K562 (cell line): Measurements from ENCODE around the gene FARSA. TPM values are rescaled to one million over a fixed set of nuclear protein-coding genes. Genes with fewer than 3 reads are reported as not detected.

ENCODE experiments used
- ATAC-seq: fragments of 200-7000 bp; cut with Tn5 transposase; 3 replicates; pipeline ENCODE4 v1.9.1; 2020; ENCODE audit warnings: moderate library complexity
- BruUV-seq: library from RNA; stranded (reverse); fragments of 400-500 nt; replicated peaks from 2 replicates; lab custom pipeline; 2021; lab: Mats Ljungman, UMichigan
- CTCF ChIA-PET: fragments of 300-600 bp; formaldehyde crosslinking; extraction: SDS; loops from one replicate; lab custom pipeline; 2021; ENCODE audit warnings: low intra/inter-chr PET ratio; lab: Yijun Ruan, JAX
- POLR2A ChIA-PET: fragments of 300-600, 350-650 bp; sonication (Branson Sonifier 250); formaldehyde crosslinking; extraction: SDS; loops from one replicate; lab custom pipeline; 2021; ENCODE audit warnings: antibody characterized with exemption, inconsistent platforms; lab: Yijun Ruan, JAX
- DNase-seq, 4 experiments: peaks; one replicate each; pipeline versions ENCODE4 v3.0.0 to v3.0.0-alpha.2; 2011 to 2018; ENCODE audit warnings: low spot score in 3 of 4, mixed read lengths in 3 of 4; ENCODE audit errors: extremely low read depth in 1 of 4
- FAIRE-seq: peaks from 2 replicates; lab custom pipeline; 2011; peaks lifted over from hg19 to GRCh38; lab: Jason Lieb, UNC
- H2AFZ ChIP-seq: 2 replicates; pipeline ENCODE4 v1.6.0; 2011; ENCODE audit warnings: low read depth, low read length, control low read depth, inconsistent platforms
- H3K27ac ChIP-seq: fragments of 200-600 bp; 3 replicates; pipeline ENCODE4 v1.8.0; 2011; ENCODE audit warnings: low read depth, mild to moderate bottlenecking, control low read depth, inconsistent platforms, low read length, moderate library complexity, mixed read lengths; ENCODE audit errors: extremely low read depth
- H3K27me3 ChIP-seq, 2 experiments: fragments of 300-600 bp in 1 of 2; 2 replicates in 1 of 2; 3 replicates in 1 of 2; pipeline versions ENCODE4 v1.6.0 to v1.8.0; 2011; ENCODE audit warnings: inconsistent platforms in 2 of 2, low read length in 2 of 2, mild to moderate bottlenecking in 1 of 2, mixed read lengths in 1 of 2, moderate library complexity in 1 of 2; ENCODE audit not compliant: control insufficient read depth in 2 of 2, insufficient read depth in 2 of 2
- H3K36me3 ChIP-seq: fragments of 300-600 bp; 3 replicates; pipeline ENCODE4 v1.8.0; 2011; ENCODE audit warnings: mild to moderate bottlenecking, low read length, inconsistent platforms; ENCODE audit not compliant: control insufficient read depth, insufficient read depth
- H3K4me1 ChIP-seq, 2 experiments: fragments of 200-600 bp in 1 of 2; replicated peaks in 1 of 2; 2 replicates in 1 of 2; 3 replicates in 1 of 2; pipeline versions ENCODE4 v1.5.1 to v1.8.0; 2011; ENCODE audit warnings: inconsistent platforms in 2 of 2, low read length in 2 of 2, mild to moderate bottlenecking in 1 of 2, mixed read lengths in 1 of 2, moderate library complexity in 1 of 2; ENCODE audit not compliant: control insufficient read depth in 2 of 2, insufficient read depth in 2 of 2
- H3K4me2 ChIP-seq: 2 replicates; pipeline ENCODE4 v1.6.1; 2011; ENCODE audit warnings: low read length, control low read depth, inconsistent platforms, mixed read lengths; ENCODE audit not compliant: insufficient read depth
- H3K4me3 ChIP-seq: fragments of 200-600 bp; sonication (generic), shearing (Covaris generic); 2 replicates; pipeline ENCODE4 v1.5.1; 2016; ENCODE audit warnings: control low read depth, inconsistent platforms
- H3K79me2 ChIP-seq: fragments of 200-600 bp; 3 replicates; pipeline ENCODE4 v1.8.0; 2011; ENCODE audit warnings: low read length, inconsistent platforms; ENCODE audit not compliant: control insufficient read depth, insufficient read depth
- H3K9ac ChIP-seq, 2 experiments: 2 replicates each; pipeline versions ENCODE4 v1.6.0 to v1.6.1; 2011; ENCODE audit warnings: low read depth in 2 of 2, low read length in 2 of 2, control low read depth in 1 of 2, inconsistent platforms in 1 of 2, mild to moderate bottlenecking in 1 of 2, mixed read lengths in 1 of 2; ENCODE audit not compliant: insufficient read depth in 1 of 2
- H3K9me1 ChIP-seq: one replicate; pipeline ENCODE4 v1.6.0; 2011; ENCODE audit warnings: inconsistent platforms, mild to moderate bottlenecking, low read length, moderate library complexity; ENCODE audit not compliant: control insufficient read depth, insufficient read depth
- H3K9me3 ChIP-seq: replicated peaks from 2 replicates; pipeline ENCODE4 v1.5.1; 2011; ENCODE audit warnings: low read depth, low read length, inconsistent platforms; ENCODE audit not compliant: control insufficient read depth, insufficient read depth
- H4K20me1 ChIP-seq: replicated peaks from 2 replicates; pipeline ENCODE4 v1.6.1; 2011; ENCODE audit warnings: low read length, inconsistent platforms, mixed read lengths; ENCODE audit not compliant: control insufficient read depth, insufficient read depth
- ADNP ChIP-seq: fragments of 200-800 bp; sonication (Bioruptor generic); IDR thresholded peaks from 2 replicates; pipeline ENCODE4 v1.6.1; 2016; ENCODE audit warnings: missing genetic modification characterization, missing compliant biosample characterization
- BCOR ChIP-seq: fragments of 450-650 bp; IDR thresholded peaks from 2 replicates; pipeline ENCODE4 v1.6.1; 2016
- BDP1 ChIP-seq: IDR thresholded peaks from 3 replicates; pipeline ENCODE4 v1.6.1; 2011; ENCODE audit not compliant: insufficient read length, insufficient read depth
- CCNT2 ChIP-seq: IDR thresholded peaks from 2 replicates; pipeline ENCODE4 v1.6.1; 2011; ENCODE audit warnings: borderline replicate concordance, low read depth, mild to moderate bottlenecking, moderate library complexity, mixed read lengths, low read length; ENCODE audit not compliant: insufficient read length; ENCODE audit errors: extremely low read depth
- ELK1 ChIP-seq: sonication (generic); formaldehyde crosslinking; IDR thresholded peaks from 2 replicates; pipeline ENCODE4 v1.8.1; 2022; ENCODE audit warnings: missing genetic modification reagents
- ESRRA ChIP-seq: fragments of 450-650 bp; IDR thresholded peaks from 2 replicates; pipeline ENCODE4 v1.6.1; 2014; ENCODE audit warnings: low read depth, mild to moderate bottlenecking, moderate library complexity, borderline replicate concordance
- HNRNPH1 ChIP-seq: fragments of 200-400 bp; formaldehyde crosslinking; optimal IDR thresholded peaks from 2 replicates; pipeline ENCODE3; 2017; ENCODE audit warnings: low read depth, mild to moderate bottlenecking, low read length, moderate library complexity
- KDM5B ChIP-seq: fragments of 200-600 bp; sonication (generic); IDR thresholded peaks from 2 replicates; pipeline ENCODE4 v1.6.1; 2012; ENCODE audit warnings: low read depth, mild to moderate bottlenecking, moderate library complexity, low read length, control low read depth, inconsistent platforms; ENCODE audit not compliant: insufficient replicate concordance
- MEF2A ChIP-seq: IDR thresholded peaks from 2 replicates; pipeline ENCODE4 v1.6.1; 2011; ENCODE audit warnings: low read depth, mild to moderate bottlenecking, low read length, moderate library complexity; ENCODE audit not compliant: control insufficient read depth
- NUFIP1 ChIP-seq: fragments of 450-650 bp; IDR thresholded peaks from 2 replicates; pipeline ENCODE4 v1.6.1; 2018; ENCODE audit not compliant: partially characterized antibody
- PHTF2 ChIP-seq: fragments of 250-450 bp; sonication (Bioruptor Pico); IDR thresholded peaks from 2 replicates; pipeline ENCODE4 v1.5.0; 2021; ENCODE audit warnings: mild to moderate bottlenecking
- PTRF ChIP-seq: fragments of 450-650 bp; IDR thresholded peaks from 2 replicates; pipeline ENCODE4 v1.6.1; 2016; ENCODE audit warnings: mild to moderate bottlenecking, missing genetic modification characterization, missing compliant biosample characterization
- RBM25 ChIP-seq: fragments of 200-400 bp; formaldehyde crosslinking; IDR thresholded peaks from 2 replicates; pipeline ENCODE4 v1.6.1; 2018; ENCODE audit warnings: low read length, low read depth, moderate library complexity; ENCODE audit not compliant: severe bottlenecking
- SMAD3 ChIP-seq: fragments of 450-650 bp; formaldehyde crosslinking; conservative IDR thresholded peaks from 2 replicates; pipeline ENCODE4 v1.4.0; 2020; ENCODE audit warnings: mild to moderate bottlenecking
- SNAPC5 ChIP-seq: fragments of 250-450 bp; sonication (Bioruptor Pico); IDR thresholded peaks from 2 replicates; pipeline ENCODE4 v1.8.0; 2021; ENCODE audit warnings: moderate library complexity, mild to moderate bottlenecking, inconsistent platforms
- SOX6 ChIP-seq: fragments of 450-650 bp; IDR thresholded peaks from 2 replicates; pipeline ENCODE4 v1.6.1; 2014; ENCODE audit warnings: mild to moderate bottlenecking
- TARDBP ChIP-seq: fragments of 450-650 bp; IDR thresholded peaks from 2 replicates; pipeline ENCODE4 v1.6.1; 2016
- TEAD1 ChIP-seq, 2 experiments: fragments of 450-650 bp in 1 of 2; sonication (generic) in 1 of 2; formaldehyde crosslinking; IDR thresholded peaks; 2 replicates each; pipeline versions ENCODE4 v1.4.0 to v1.8.0; 2020 to 2022; ENCODE audit warnings: mild to moderate bottlenecking in 2 of 2, missing genetic modification reagents in 1 of 2
- ZNF311 ChIP-seq: fragments of 250-450 bp; sonication (Bioruptor Pico); IDR thresholded peaks from 2 replicates; pipeline ENCODE4 v1.4.0; 2020; ENCODE audit warnings: mild to moderate bottlenecking, moderate library complexity
- WGBS: fragments of 100-300 bp; shearing (Covaris generic); methylation state at CpG from one replicate; pipeline ENCODE4 v1.1.6; 2016; ENCODE audit warnings: low coverage, mixed read lengths; ENCODE audit not compliant: insufficient coverage; ENCODE audit errors: missing lambda C conversion rate; 5-methylcytosine and 5-hydroxymethylcytosine counted together
- in situ Hi-C: fragments of 300-500 bp; cut with MboI; formaldehyde crosslinking; loops from 4 replicates; pipeline ENCODE4 v1.15.0; 2018; ENCODE audit warnings: inconsistent platforms, mixed read lengths
- intact Hi-C: fragments of 100-400 bp; cut with micrococcal nuclease; formaldehyde crosslinking; loops from 2 replicates; pipeline ENCODE4 v1.14.2; 2022
- polyA plus RNA-seq, 8 experiments: library from polyadenylated mRNA; depleted of rRNA in 4 of 8; stranded (reverse) in 5 of 8; unstranded in 3 of 8; fragments of >200 nt; fragmentation: Nextera tagmentation in 2 of 8; fragmentation: Illumina TruSeq in 1 of 8; extraction: Ambion mirVana in 2 of 8; extraction: Trizol in 1 of 8; gene quantifications; 2 replicates each; pipeline versions ENCODE4 v1.2.1 to v1.2.3, GENCODE V29; 2011 to 2014; ENCODE audit warnings: inconsistent platforms in 1 of 8, missing spikeins in 1 of 8
- total RNA-seq, 7 experiments: library from RNA; depleted of rRNA in 6 of 7; stranded (reverse); fragments of >200 nt in 6 of 7; fragmentation: Illumina TruSeq in 2 of 7; extraction: Trizol in 2 of 7; gene quantifications; 2 replicates each; pipeline versions ENCODE4 v1.2.1 to v1.2.3, GENCODE V29; 2011 to 2021; ENCODE audit warnings: low replicate concordance in 1 of 7
- TF ChIP-seq, protein P1 (sequence below): sonication (generic); formaldehyde crosslinking; IDR thresholded peaks from 2 replicates; pipeline ENCODE4 v1.8.0; 2023; ENCODE audit warnings: mild to moderate bottlenecking, missing genetic modification reagents

Gene FARSA
- total and polyA plus RNA-seq, 9 of the 15 experiments (the other 6 are each of a cell fraction or from before 2014, with no cell fraction given): 25.2 to 237 (median 89.6) TPM

DNA sequence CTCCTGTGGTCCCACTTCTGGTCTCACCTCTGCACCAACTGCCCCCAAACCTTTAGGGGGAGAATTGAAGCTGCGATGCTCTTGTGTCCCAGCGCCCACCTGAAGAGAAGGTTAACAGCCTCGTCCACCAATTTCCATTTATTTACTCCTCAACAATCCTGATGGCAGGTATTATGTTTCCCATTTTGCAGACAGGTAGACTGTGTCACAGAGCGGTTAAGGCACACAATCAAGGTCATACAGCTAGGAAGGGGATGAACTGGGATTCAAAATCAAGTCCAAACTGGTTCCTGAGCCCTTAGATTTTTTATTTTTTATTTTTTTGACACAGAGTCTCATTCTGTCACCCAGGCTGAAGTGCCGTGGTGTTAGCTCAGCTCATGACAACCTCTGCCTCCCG lies 58.4 kb downstream of the FARSA start:
- Histone ChIP-seq H3K79me2 (0 out of 3 replicates have a peak, but pooled peaks cover 2% of the 10 kb centered on the region), H3K4me2 (no peak overlapping the region), H3K27ac (no peak overlapping the region), H3K9me1 (no peaks in the 10 kb centered on the region), H3K4me3 (no peak overlapping the region), H4K20me1 (no peaks in the 10 kb centered on the region), H3K9me3 (peaks cover 2% of the 10 kb centered on the region; the same call in 1 of the 2 replicates), H3K36me3 (peaks cover 28% of the 10 kb centered on the region; the same call in 2 of the 3 replicates), H3K27me3 (no peaks in the 10 kb centered on the region), H2AFZ (no peak overlapping the region), H3K4me1 (peaks cover 0 to 33% of the 10 kb centered on the region in 2 experiments; a peak in 2 of 5 replicates), H3K9ac (no peak overlapping the region)
- in situ Hi-C loops (no loop called here), intact Hi-C loops (no loop called here)
- ChIA-PET CTCF (no interaction called here), POLR2A (interaction anchor here (0.6 to 1.1 kb wide), 2 partner anchors 16 to 34 kb away, joined by 3 to 6 read pairs; partner anchors contain the start of gene GCDH)
- no peak for FAIRE-seq
- ATAC-seq: no peak
- no peak for DNase-seq
- BruUV-seq: no TSS peak
- WGBS: 84% methylated on average over 6 of the region's 6 CpGs
- TF ChIP-seq ESRRA (peak; percentile 55; the same call in 1 of the 2 replicates), SOX6 (no peak), NUFIP1 (no peak), RBM25 (peak; percentile 63), ELK1 (CRISPR knock-in tag) (no peak), SMAD3 (no peak), ADNP (tag) (peak; percentile 53), KDM5B (no peak), PHTF2 (CRISPR knock-in tag) (no peak), HNRNPH1 (no peak), BDP1 (no peak), PTRF (tag) (no peak), CCNT2 (no peak), BCOR (peak; percentile 46; the same call in 1 of the 2 replicates), SNAPC5 (CRISPR knock-in tag) (no peak), MEF2A (no peak), TARDBP (no peak), TEAD1 (CRISPR knock-in tag; IDR thresholded peaks at IDR 0.05) (no peak), ZNF311 (CRISPR knock-in tag) (no peak)
- TF ChIP-seq, protein P1, sequence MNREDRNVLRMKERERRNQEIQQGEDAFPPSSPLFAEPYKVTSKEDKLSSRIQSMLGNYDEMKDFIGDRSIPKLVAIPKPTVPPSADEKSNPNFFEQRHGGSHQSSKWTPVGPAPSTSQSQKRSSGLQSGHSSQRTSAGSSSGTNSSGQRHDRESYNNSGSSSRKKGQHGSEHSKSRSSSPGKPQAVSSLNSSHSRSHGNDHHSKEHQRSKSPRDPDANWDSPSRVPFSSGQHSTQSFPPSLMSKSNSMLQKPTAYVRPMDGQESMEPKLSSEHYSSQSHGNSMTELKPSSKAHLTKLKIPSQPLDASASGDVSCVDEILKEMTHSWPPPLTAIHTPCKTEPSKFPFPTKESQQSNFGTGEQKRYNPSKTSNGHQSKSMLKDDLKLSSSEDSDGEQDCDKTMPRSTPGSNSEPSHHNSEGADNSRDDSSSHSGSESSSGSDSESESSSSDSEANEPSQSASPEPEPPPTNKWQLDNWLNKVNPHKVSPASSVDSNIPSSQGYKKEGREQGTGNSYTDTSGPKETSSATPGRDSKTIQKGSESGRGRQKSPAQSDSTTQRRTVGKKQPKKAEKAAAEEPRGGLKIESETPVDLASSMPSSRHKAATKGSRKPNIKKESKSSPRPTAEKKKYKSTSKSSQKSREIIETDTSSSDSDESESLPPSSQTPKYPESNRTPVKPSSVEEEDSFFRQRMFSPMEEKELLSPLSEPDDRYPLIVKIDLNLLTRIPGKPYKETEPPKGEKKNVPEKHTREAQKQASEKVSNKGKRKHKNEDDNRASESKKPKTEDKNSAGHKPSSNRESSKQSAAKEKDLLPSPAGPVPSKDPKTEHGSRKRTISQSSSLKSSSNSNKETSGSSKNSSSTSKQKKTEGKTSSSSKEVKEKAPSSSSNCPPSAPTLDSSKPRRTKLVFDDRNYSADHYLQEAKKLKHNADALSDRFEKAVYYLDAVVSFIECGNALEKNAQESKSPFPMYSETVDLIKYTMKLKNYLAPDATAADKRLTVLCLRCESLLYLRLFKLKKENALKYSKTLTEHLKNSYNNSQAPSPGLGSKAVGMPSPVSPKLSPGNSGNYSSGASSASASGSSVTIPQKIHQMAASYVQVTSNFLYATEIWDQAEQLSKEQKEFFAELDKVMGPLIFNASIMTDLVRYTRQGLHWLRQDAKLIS (CRISPR knock-in tag): no peak
